Liver (tissue), 3 donors: Measurements from ENCODE around the gene CABLES1.

Experiments used
- EGR1 ChIP-seq, 2 donors: IDR thresholded peaks; 2 replicates each; pipeline ENCODE4 v1.6.1; 2016 to 2018; ENCODE audit warnings: antibody characterized with exemption in 2 of 2, low read depth in 2 of 2
- GABPA ChIP-seq, 2 donors: IDR thresholded peaks in 1 of 2; conservative IDR thresholded peaks in 1 of 2; 2 replicates each; pipeline ENCODE4 v1.6.1; 2016; ENCODE audit warnings: antibody characterized with exemption in 2 of 2, mild to moderate bottlenecking in 1 of 2, moderate library complexity in 1 of 2
- JUND ChIP-seq, 2 donors: IDR thresholded peaks; 2 replicates each; pipeline ENCODE4 v1.6.1; 2016; ENCODE audit warnings: antibody characterized with exemption in 2 of 2
- NR2F2 ChIP-seq: IDR thresholded peaks from 2 replicates; pipeline ENCODE4 v1.6.1; 2016; ENCODE audit warnings: antibody characterized with exemption
- RAD21 ChIP-seq, 2 donors: IDR thresholded peaks; 2 replicates each; pipeline ENCODE4 v1.6.1; 2016; ENCODE audit warnings: antibody characterized with exemption in 2 of 2, mild to moderate bottlenecking in 2 of 2
- RXRA ChIP-seq, 2 donors: IDR thresholded peaks; 2 replicates each; pipeline ENCODE4 v1.6.1; 2017 to 2018; ENCODE audit warnings: antibody characterized with exemption in 2 of 2, mild to moderate bottlenecking in 1 of 2
- SP1 ChIP-seq: IDR thresholded peaks from 2 replicates; pipeline ENCODE4 v1.6.1; 2018; ENCODE audit warnings: antibody characterized with exemption, mild to moderate bottlenecking
- TAF1 ChIP-seq: conservative IDR thresholded peaks from 2 replicates; pipeline ENCODE4 v1.6.1; 2016; ENCODE audit warnings: antibody characterized with exemption, mild to moderate bottlenecking
- YY1 ChIP-seq: IDR thresholded peaks from 2 replicates; pipeline ENCODE4 v1.6.1; 2016; ENCODE audit warnings: antibody characterized with exemption, mild to moderate bottlenecking
- TF ChIP-seq, protein P1 (sequence below): fragments of 150-350 bp; IDR thresholded peaks from 2 replicates; pipeline ENCODE4 v1.5.1; 2017; ENCODE audit warnings: improper control_type of control experiment, low read depth, low read length; ENCODE audit not compliant: missing input control
- TF ChIP-seq, protein P2 (sequence below): IDR thresholded peaks from 2 replicates; pipeline ENCODE4 v1.6.1; 2016; ENCODE audit warnings: antibody characterized with exemption
- TF ChIP-seq, protein P3 (sequence below): IDR thresholded peaks from 2 replicates; pipeline ENCODE4 v1.6.1; 2016; ENCODE audit warnings: antibody characterized with exemption, mild to moderate bottlenecking
- TF ChIP-seq, protein P4 (sequence below): IDR thresholded peaks from 2 replicates; pipeline ENCODE4 v1.6.1; 2016; ENCODE audit warnings: antibody characterized with exemption
- donor health status: healthy.
- donor health status: healthy.

DNA sequence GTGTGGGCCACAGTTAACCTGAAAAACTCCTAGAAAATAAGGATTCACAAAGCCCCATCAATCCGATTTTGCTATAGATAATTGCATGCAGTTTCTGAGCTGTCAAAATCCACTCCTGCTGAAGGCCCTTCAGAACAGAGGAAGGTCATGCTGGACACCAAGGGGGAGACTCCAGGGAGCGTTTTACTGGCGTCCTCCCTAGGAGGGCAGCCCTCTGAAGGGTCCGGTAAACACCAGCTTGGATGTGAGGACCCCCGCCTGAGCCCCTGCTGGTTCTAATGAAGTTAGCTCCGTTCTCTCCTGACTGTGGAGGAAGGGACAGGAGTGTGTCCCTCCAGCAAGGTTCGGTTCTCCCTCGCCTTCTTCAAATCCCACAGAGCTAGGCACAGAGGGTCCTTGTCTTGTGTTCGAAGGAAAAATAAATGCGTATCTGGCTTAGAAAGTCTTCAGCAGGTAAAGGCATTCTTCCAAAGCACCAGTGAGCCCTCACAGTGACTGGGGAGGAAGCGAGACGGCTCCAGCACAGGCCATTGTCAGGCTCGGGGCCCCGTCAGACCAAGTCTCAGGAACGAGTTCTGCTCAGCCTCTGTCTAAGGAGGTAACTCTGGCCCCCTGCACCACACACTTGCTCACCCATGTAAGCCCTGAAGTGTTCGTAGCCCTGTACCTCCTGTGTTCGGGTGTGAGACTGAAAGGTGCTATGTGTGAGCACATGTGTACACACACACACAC lies 41.6 kb downstream of the CABLES1 start:
- TF ChIP-seq, protein P1, sequence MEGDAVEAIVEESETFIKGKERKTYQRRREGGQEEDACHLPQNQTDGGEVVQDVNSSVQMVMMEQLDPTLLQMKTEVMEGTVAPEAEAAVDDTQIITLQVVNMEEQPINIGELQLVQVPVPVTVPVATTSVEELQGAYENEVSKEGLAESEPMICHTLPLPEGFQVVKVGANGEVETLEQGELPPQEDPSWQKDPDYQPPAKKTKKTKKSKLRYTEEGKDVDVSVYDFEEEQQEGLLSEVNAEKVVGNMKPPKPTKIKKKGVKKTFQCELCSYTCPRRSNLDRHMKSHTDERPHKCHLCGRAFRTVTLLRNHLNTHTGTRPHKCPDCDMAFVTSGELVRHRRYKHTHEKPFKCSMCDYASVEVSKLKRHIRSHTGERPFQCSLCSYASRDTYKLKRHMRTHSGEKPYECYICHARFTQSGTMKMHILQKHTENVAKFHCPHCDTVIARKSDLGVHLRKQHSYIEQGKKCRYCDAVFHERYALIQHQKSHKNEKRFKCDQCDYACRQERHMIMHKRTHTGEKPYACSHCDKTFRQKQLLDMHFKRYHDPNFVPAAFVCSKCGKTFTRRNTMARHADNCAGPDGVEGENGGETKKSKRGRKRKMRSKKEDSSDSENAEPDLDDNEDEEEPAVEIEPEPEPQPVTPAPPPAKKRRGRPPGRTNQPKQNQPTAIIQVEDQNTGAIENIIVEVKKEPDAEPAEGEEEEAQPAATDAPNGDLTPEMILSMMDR = no peak
- TF ChIP-seq YY1 = no peak
- TF ChIP-seq, protein P2, sequence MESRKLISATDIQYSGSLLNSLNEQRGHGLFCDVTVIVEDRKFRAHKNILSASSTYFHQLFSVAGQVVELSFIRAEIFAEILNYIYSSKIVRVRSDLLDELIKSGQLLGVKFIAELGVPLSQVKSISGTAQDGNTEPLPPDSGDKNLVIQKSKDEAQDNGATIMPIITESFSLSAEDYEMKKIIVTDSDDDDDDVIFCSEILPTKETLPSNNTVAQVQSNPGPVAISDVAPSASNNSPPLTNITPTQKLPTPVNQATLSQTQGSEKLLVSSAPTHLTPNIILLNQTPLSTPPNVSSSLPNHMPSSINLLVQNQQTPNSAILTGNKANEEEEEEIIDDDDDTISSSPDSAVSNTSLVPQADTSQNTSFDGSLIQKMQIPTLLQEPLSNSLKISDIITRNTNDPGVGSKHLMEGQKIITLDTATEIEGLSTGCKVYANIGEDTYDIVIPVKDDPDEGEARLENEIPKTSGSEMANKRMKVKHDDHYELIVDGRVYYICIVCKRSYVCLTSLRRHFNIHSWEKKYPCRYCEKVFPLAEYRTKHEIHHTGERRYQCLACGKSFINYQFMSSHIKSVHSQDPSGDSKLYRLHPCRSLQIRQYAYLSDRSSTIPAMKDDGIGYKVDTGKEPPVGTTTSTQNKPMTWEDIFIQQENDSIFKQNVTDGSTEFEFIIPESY = no peak
- no peak for TF ChIP-seq JUND (IDR thresholded peaks at IDR 0.05)
- no peak for TF ChIP-seq RAD21 (IDR thresholded peaks at IDR 0.05)
- no peak for TF ChIP-seq SP1
- no peak for TF ChIP-seq TAF1
- TF ChIP-seq GABPA (IDR thresholded peaks at IDR 0.05 in 1 of 2, conservative IDR thresholded peaks at IDR 0.05 in 1 of 2) = no peak
- no peak for TF ChIP-seq EGR1 (IDR thresholded peaks at IDR 0.05; ENCODE audit: low read depth in 2 of 2)
- TF ChIP-seq, protein P3, sequence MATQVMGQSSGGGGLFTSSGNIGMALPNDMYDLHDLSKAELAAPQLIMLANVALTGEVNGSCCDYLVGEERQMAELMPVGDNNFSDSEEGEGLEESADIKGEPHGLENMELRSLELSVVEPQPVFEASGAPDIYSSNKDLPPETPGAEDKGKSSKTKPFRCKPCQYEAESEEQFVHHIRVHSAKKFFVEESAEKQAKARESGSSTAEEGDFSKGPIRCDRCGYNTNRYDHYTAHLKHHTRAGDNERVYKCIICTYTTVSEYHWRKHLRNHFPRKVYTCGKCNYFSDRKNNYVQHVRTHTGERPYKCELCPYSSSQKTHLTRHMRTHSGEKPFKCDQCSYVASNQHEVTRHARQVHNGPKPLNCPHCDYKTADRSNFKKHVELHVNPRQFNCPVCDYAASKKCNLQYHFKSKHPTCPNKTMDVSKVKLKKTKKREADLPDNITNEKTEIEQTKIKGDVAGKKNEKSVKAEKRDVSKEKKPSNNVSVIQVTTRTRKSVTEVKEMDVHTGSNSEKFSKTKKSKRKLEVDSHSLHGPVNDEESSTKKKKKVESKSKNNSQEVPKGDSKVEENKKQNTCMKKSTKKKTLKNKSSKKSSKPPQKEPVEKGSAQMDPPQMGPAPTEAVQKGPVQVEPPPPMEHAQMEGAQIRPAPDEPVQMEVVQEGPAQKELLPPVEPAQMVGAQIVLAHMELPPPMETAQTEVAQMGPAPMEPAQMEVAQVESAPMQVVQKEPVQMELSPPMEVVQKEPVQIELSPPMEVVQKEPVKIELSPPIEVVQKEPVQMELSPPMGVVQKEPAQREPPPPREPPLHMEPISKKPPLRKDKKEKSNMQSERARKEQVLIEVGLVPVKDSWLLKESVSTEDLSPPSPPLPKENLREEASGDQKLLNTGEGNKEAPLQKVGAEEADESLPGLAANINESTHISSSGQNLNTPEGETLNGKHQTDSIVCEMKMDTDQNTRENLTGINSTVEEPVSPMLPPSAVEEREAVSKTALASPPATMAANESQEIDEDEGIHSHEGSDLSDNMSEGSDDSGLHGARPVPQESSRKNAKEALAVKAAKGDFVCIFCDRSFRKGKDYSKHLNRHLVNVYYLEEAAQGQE = no peak
- TF ChIP-seq, protein P4, sequence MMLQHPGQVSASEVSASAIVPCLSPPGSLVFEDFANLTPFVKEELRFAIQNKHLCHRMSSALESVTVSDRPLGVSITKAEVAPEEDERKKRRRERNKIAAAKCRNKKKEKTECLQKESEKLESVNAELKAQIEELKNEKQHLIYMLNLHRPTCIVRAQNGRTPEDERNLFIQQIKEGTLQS = no peak
- TF ChIP-seq NR2F2 = no peak
- TF ChIP-seq RXRA (IDR thresholded peaks at IDR 0.05) = no peak
